Activated CD4-positive, alpha-beta T cell treated with anti-CD3 and anti-CD28 coated beads, Interleukin-2, Interleukin-4, amounts not matched to agents 100 ng/mL and 50 ng/mL, durations not matched to agents 16 hours and 8 hours (primary cell): ENCODE data around the gene TUFT1.
"Not testable (repeated sequence)": the region's sequence is repeated elsewhere in the genome, so short reads cannot be mapped to it uniquely, and the experiment has no call there.

ENCODE experiments used
- DNase-seq: peaks from one replicate; pipeline ENCODE4 v3.0.0-alpha.2; 2020; ENCODE audit warnings: low spot score

Gene TUFT1

GRCh38 chr1:151618003-151618402 lies 77.9 kb downstream of the TUFT1 start:
- DNase-seq: no peak

DNA sequence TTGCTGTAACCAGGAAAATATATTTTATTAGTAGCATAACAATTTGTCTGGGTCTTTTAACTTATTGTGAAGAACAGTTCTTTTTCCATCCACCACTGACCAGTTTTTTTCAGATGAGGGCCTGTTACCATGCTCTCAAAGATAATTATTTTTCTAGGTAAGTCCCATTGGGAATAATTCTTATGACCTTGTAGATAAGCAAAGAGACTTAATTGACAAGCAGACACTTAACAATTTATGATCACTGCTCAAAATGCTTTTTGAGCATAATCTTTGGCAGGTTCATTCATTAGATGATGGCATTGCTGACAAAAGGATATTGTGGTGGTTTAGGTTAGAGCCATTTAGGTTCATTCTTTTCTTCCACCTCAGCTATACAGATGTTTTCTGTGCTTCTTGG lies 78.4 kb downstream of the TUFT1 start:
- no peak for DNase-seq

DNA sequence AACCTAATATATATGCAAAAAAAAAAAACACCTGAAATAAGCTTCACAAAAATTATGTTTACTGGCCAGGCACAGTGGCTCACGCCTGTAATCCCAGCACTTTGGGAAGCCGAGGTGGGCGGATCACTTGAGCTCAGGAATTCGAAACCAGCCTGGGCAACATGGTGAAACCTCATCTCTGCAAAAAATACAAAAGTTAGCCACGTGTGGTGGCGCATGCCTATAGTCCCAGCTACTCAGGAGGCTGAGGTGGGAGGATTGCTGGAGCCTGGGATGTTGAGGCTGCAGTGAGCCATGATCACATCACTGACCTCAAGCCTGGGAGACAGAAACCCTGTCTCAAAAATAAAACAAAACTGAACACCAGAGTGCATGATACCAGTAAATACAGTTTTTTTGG lies 78.9 kb downstream of the TUFT1 start:
- DNase-seq: not testable (repeated sequence)

DNA sequence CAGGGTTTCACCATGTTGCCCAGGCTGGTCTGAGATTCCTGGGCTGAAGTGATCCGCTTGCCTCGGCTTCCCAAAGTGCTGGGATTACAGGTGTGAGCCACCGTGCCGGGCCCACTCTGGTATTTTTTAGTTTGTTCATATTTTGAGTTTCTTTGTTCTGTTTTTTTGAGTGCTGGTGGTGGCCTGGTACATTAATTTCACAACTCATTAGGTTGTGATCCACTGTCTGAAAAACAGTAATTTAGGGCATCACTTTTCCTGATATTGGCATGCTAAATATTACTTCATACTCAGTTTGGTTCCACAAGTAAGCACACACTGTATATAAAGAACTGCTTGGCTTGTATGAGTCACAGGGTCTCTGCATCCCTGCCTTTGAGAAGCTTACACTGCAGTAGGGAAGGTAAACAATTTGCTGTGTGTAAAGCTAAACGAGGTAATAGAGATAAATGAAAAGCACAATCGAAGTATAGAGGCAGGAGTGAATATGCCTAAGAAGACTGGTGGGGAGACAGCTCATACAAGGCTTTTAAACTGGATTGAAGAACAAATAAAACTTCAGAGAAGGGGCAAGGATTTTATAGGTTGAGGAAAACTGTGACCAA lies 79.5 kb downstream of the TUFT1 start:
- peak; percentile 8 for DNase-seq

DNA sequence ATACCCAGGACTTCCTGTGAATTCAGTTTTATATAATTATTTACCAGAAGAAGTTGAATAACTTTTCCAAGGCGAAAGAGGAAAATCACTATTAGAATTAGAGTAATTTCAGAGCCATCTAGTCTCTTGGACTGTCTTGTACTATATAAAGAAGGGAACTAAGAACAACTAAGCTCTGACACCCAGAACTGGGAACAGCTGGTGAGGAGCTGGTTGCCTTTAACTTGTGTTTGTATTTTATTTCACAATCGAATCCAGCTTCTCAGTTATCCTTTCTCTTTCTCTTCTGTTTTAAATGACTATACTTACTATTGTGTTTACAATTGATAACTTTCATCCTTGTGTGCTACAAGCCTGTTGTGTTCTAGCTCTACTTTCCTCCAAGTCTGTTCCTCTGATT lies 80.2 kb downstream of the TUFT1 start:
- no peak for DNase-seq

DNA sequence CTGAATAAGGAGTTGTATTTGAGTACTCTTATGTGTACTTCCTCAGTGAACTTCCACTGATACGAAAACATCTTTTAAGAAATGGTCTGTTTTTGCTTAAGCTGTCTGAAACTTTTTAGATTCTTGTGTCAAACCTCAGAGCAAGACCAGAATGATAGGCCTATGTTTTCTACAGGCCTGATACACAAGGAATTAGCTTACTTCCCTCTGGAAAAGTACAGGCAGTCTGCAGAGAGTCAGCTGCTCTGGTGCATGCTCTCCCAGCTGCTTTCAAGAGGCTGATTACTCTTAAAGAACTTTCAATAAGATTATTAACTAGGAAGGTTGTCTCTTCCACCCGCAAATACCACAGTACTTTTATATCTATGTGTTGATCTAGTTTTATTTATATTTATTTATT lies 81.2 kb downstream of the TUFT1 start:
- DNase-seq: no peak

GRCh38 chr1:151624783-151625182 lies 84.7 kb downstream of the TUFT1 start:
- DNase-seq: no peak

DNA sequence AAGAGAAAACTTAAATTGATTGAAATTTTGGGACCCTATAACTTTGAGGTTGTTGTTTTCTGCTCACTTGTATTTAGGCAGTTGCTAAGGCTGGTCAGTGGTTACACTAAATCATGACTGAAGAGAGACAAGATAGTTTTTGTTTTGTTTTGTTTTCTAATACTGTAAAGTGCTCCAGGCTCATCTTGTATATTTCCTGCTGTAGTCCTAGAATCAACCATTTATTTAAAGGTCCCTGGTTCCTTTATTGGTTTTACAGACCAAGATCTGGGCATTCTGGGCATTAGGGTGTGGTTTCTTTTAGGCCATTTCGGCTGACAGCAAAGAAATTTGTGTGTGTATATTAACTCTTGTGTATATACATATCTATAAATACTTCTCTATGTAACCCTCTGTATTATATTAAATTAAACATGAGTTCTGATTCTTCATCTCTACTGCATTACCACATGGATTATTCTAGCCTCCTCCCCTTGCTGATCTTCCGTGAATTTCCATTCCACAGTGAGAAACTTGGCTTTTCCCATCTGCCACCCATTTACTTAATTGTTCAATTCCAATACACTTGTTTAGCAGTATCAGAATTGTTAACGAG lies 86.7 kb downstream of the TUFT1 start:
- DNase-seq: no peak

DNA sequence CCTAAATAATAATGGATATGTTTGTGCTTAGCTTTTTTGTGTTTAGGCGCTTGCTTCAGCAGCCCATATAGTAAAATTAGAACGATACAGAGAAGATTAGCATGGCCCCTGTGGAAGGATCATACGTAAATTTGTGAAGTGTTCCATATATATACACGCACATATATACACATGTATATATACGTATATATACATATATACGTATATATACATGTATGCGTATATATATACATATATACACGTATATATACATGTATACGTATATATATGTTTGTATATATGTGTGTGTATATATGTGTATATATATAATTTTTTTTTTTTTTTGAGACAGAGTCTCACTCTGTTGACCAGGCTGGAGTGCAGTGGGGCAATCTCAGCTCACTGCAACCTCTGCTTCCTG lies 89.2 kb downstream of the TUFT1 start:
- no peak for DNase-seq
